Measurements from ENCODE around the gene CNP. TPM values are rescaled to one million over a fixed set of nuclear protein-coding genes. Genes with fewer than 3 reads are reported as not detected.

The CNP gene
- total and polyA plus RNA-seq, 10 of the 15 experiments (the other 5 are each of a cell fraction or from before 2014, with no cell fraction given), result 1.8 to 60.7 (median 31.4) TPM

- ATAC-seq (no peak), FAIRE-seq (no peak), DNase-seq (ENCODE audit: low read depth, low spot score) (no peak)
- RAD21 ChIA-PET (ENCODE audit: unreplicated experiment), result no interaction called here
- no peak overlapping the region for H3K4me3 ChIP-seq
- H3K27me3 ChIP-seq (replicated peaks in 1 of 2; ENCODE audit: control insufficient read depth in 2 of 2, insufficient read depth in 2 of 2, low read length in 1 of 2), result no peaks in the 10 kb centered on the region
- TF ChIP-seq, protein P1, sequence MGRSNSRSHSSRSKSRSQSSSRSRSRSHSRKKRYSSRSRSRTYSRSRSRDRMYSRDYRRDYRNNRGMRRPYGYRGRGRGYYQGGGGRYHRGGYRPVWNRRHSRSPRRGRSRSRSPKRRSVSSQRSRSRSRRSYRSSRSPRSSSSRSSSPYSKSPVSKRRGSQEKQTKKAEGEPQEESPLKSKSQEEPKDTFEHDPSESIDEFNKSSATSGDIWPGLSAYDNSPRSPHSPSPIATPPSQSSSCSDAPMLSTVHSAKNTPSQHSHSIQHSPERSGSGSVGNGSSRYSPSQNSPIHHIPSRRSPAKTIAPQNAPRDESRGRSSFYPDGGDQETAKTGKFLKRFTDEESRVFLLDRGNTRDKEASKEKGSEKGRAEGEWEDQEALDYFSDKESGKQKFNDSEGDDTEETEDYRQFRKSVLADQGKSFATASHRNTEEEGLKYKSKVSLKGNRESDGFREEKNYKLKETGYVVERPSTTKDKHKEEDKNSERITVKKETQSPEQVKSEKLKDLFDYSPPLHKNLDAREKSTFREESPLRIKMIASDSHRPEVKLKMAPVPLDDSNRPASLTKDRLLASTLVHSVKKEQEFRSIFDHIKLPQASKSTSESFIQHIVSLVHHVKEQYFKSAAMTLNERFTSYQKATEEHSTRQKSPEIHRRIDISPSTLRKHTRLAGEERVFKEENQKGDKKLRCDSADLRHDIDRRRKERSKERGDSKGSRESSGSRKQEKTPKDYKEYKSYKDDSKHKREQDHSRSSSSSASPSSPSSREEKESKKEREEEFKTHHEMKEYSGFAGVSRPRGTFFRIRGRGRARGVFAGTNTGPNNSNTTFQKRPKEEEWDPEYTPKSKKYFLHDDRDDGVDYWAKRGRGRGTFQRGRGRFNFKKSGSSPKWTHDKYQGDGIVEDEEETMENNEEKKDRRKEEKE (IDR thresholded peaks at IDR 0.05), result no peak
- no peak for TF ChIP-seq KAT2A (conservative IDR thresholded peaks at IDR 0.05; ENCODE audit: control insufficient read depth, low read depth, low read length)
- no peak for TF ChIP-seq CBX3 (IDR thresholded peaks at IDR 0.05; ENCODE audit: borderline replicate concordance, low read depth)
- H3K36me3 ChIP-seq (ENCODE audit: control insufficient read depth in 2 of 2, insufficient read depth in 2 of 2, low read length in 1 of 2), result no peaks in the 10 kb centered on the region
- no peak overlapping the region for H3K27ac ChIP-seq (ENCODE audit: control insufficient read depth, insufficient read depth)
- no peak overlapping the region for H2AFZ ChIP-seq (ENCODE audit: control insufficient read depth, low read depth, low read length)
- no peaks in the 10 kb centered on the region for H3K9me3 ChIP-seq (replicated peaks; ENCODE audit: control insufficient read depth, insufficient read depth, low read length)
- POLR2A ChIA-PET, result interaction anchor here (0.5 to 1.6 kb wide), 3 partner anchors 9 to 201 kb away, joined by 3 to 5 read pairs (median 3); partner anchors contain the start of genes CNP and ODAD4
- no peaks in the 10 kb centered on the region for H3K79me2 ChIP-seq (ENCODE audit: control insufficient read depth, insufficient read depth, low read length)
- SMC1A ChIA-PET (ENCODE audit: uncharacterized antibody, unreplicated experiment), result interaction anchor here (1.0 kb wide), 1 partner anchor 23 kb away, joined by 3 read pairs; no protein-coding TSS in a partner anchor
- BruUV-seq (replicated peaks), result no TSS peak
- no peaks in the 10 kb centered on the region for H3K4me1 ChIP-seq (ENCODE audit: control insufficient read depth, insufficient read depth, low read length)
- in situ Hi-C loops (cut with MboI) (no loop called here), intact Hi-C loops (cut with micrococcal nuclease; ENCODE audit: unreplicated experiment) (no loop called here)
- WGBS (ENCODE audit: insufficient coverage, insufficient replicate concordance, low lambda C conversion rate, missing lambda C conversion rate), result 69% methylated on average over 11 of the region's 11 CpGs
- no peak overlapping the region for H3K4me2 ChIP-seq (ENCODE audit: control insufficient read depth, insufficient read depth)
- H3K9ac ChIP-seq (ENCODE audit: control insufficient read depth, insufficient read depth, low read length), result no peak overlapping the region
- no peaks in the 10 kb centered on the region for H4K20me1 ChIP-seq (ENCODE audit: control insufficient read depth, insufficient read depth)
- CTCF ChIA-PET, result interaction anchor here (0.9 to 2.5 kb wide), 2 partner anchors 144 to 161 kb away, joined by 3 to 5 read pairs; no protein-coding TSS in a partner anchor
These were observed 9.3 kb upstream of the CNP start for GRCh38 chr17:41957031-41957868.
